SK-N-SH treated with all-trans-retinoic acid at 6 μM for 48 hours (cell line): ENCODE measurements around the gene LYL1.

ENCODE experiments used
- ARNTL ChIP-seq: fragments of 450-650 bp; formaldehyde crosslinking; IDR thresholded peaks from 2 replicates; pipeline ENCODE4 v1.5.0; 2020; ENCODE audit warnings: low read depth, mild to moderate bottlenecking, moderate library complexity, borderline replicate concordance
- BACH2 ChIP-seq: fragments of 250-450 bp; sonication (Bioruptor Pico); IDR thresholded peaks from 2 replicates; pipeline ENCODE4 v1.9.0; 2021; ENCODE audit warnings: mild to moderate bottlenecking, borderline replicate concordance
- CSRNP3 ChIP-seq: fragments of 250-450 bp; sonication (Bioruptor Pico); IDR thresholded peaks from 2 replicates; pipeline ENCODE4 v1.5.1; 2021; ENCODE audit warnings: mild to moderate bottlenecking, moderate library complexity
- RARB ChIP-seq: fragments of 250-450 bp; sonication (Bioruptor Pico); IDR thresholded peaks from 2 replicates; pipeline ENCODE4 v1.8.0; 2021; ENCODE audit warnings: mild to moderate bottlenecking, moderate library complexity
- TOX ChIP-seq: fragments of 250-450 bp; sonication (Bioruptor Pico); IDR thresholded peaks from 2 replicates; pipeline ENCODE4 v1.8.0; 2021; ENCODE audit warnings: mild to moderate bottlenecking, moderate library complexity, borderline replicate concordance
- ZC3H10 ChIP-seq: fragments of 250-450 bp; sonication (Bioruptor Pico); IDR thresholded peaks from 2 replicates; pipeline ENCODE4 v1.5.1; 2021; ENCODE audit warnings: mild to moderate bottlenecking, moderate library complexity
- TF ChIP-seq, protein P1 (sequence below): fragments of 250-450 bp; sonication (Bioruptor Pico); IDR thresholded peaks from 2 replicates; pipeline ENCODE4 v1.5.1; 2020; ENCODE audit warnings: low read depth, mild to moderate bottlenecking, moderate library complexity
- TF ChIP-seq, protein P2 (sequence below): fragments of 250-450 bp; sonication (Bioruptor Pico); IDR thresholded peaks from 2 replicates; pipeline ENCODE4 v1.8.0; 2021; ENCODE audit warnings: low read depth, mild to moderate bottlenecking, moderate library complexity, borderline replicate concordance

DNA sequence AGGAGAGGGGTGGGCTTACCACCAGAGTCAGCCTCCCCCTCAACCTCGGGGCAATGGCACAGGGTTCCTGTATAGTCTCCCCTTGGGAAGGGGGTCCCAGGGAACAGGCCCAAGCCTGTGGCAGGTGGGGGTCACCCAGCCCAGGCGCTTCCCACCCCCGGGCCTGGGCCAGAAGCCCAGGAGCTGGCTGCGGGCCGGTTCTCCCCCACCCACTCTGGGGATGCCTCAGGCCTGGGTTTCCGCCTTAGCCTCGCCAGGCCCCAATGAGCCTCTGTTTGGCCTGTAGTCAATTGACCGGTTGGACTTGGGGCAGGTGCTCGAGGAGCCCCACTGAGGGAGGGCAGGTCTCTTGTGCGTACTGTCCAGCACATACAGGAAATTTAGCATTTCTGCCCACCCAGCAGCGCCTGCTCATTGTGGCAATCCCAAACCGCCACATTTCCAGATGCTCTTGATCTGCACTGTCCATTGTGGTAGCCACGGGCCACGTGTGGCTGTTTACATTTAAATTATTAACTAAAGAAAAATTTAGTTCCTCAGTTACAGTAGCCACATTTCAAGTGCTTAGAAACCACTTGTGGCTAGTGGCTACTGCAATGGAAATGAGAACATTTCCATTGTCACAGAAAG, 9.9 kb downstream of the LYL1 start:
- TF ChIP-seq TOX (CRISPR knock-in tag) (no peak), ZC3H10 (CRISPR knock-in tag) (no peak), BACH2 (CRISPR knock-in tag) (no peak), ARNTL (CRISPR knock-in tag) (no peak), CSRNP3 (no peak), RARB (CRISPR knock-in tag) (no peak)
- TF ChIP-seq, protein P1, sequence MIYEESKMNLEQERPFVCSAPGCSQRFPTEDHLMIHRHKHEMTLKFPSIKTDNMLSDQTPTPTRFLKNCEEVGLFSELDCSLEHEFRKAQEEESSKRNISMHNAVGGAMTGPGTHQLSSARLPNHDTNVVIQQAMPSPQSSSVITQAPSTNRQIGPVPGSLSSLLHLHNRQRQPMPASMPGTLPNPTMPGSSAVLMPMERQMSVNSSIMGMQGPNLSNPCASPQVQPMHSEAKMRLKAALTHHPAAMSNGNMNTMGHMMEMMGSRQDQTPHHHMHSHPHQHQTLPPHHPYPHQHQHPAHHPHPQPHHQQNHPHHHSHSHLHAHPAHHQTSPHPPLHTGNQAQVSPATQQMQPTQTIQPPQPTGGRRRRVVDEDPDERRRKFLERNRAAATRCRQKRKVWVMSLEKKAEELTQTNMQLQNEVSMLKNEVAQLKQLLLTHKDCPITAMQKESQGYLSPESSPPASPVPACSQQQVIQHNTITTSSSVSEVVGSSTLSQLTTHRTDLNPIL (CRISPR knock-in tag) = no peak
- TF ChIP-seq, protein P2, sequence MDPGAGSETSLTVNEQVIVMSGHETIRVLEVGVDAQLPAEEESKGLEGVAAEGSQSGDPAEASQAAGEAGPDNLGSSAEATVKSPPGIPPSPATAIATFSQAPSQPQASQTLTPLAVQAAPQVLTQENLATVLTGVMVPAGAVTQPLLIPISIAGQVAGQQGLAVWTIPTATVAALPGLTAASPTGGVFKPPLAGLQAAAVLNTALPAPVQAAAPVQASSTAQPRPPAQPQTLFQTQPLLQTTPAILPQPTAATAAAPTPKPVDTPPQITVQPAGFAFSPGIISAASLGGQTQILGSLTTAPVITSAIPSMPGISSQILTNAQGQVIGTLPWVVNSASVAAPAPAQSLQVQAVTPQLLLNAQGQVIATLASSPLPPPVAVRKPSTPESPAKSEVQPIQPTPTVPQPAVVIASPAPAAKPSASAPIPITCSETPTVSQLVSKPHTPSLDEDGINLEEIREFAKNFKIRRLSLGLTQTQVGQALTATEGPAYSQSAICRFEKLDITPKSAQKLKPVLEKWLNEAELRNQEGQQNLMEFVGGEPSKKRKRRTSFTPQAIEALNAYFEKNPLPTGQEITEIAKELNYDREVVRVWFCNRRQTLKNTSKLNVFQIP (CRISPR knock-in tag) = no peak
